ENCODE data around the gene RIN3. TPM values are rescaled to one million over a fixed set of nuclear protein-coding genes. Genes with fewer than 3 reads are reported as not detected.

Gene RIN3
- total RNA-seq, 1 experiment from 2014 or later: 1.5 TPM

GRCh38 chr14:92516966-92517506, 3.5 kb downstream of the RIN3 start:
- WGBS (ENCODE audit: extremely low coverage, insufficient read length, low lambda C conversion rate): no CpG with 5 or more reads among the region's 5 CpGs
- Histone ChIP-seq H3K18ac (ENCODE audit: insufficient read length, low read depth, low read length) (no peak overlapping the region), H2BK15ac (ENCODE audit: low read depth, low read length) (no peak overlapping the region), H3K27me3 (ENCODE audit: insufficient read depth, low read length) (peaks cover 3% of the 10 kb centered on the region; the same call in 1 of the 2 replicates), H3T11ph (ENCODE audit: low read length) (no peak overlapping the region), H3K9ac (ENCODE audit: extremely low read depth, insufficient read length, low read length) (no peak overlapping the region), H3K79me2 (ENCODE audit: insufficient read depth, low read length) (no peaks in the 10 kb centered on the region), H2BK12ac (ENCODE audit: insufficient read length, low read depth, low read length) (no peak overlapping the region), H3K14ac (ENCODE audit: insufficient read depth, low read length) (no peak overlapping the region; the same call in 1 of the 2 replicates), H4K8ac (replicated peaks; ENCODE audit: insufficient read length, low read depth, low read length) (no peak overlapping the region), H3K9me3 (ENCODE audit: control insufficient read depth, low read depth, low read length) (no peaks in the 10 kb centered on the region), H2AFZ (ENCODE audit: low read length) (no peak overlapping the region), H3K27ac (ENCODE audit: insufficient read length, low read depth, low read length) (no peak overlapping the region), H4K20me1 (ENCODE audit: control insufficient read depth, insufficient read depth, insufficient read length) (no peaks in the 10 kb centered on the region), H3K23ac (ENCODE audit: insufficient read length, low read depth, low read length) (no peak overlapping the region), H3K4me1 (ENCODE audit: insufficient read depth, low read length) (no peaks in the 10 kb centered on the region), H2BK20ac (ENCODE audit: low read depth, low read length, poor library complexity, severe bottlenecking) (no peak overlapping the region), H3K4me2 (ENCODE audit: insufficient read depth, insufficient read length, low read length) (no peak overlapping the region), H3K79me1 (ENCODE audit: insufficient read depth, low read depth, low read length, poor library complexity, severe bottlenecking) (no peaks in the 10 kb centered on the region), H2BK120ac (ENCODE audit: low read depth, low read length, poor library complexity, severe bottlenecking) (no peak overlapping the region), H3K56ac (ENCODE audit: insufficient read length, low read depth, low read length) (no peak overlapping the region), H3K23me2 (ENCODE audit: insufficient read length, low read depth, low read length, poor library complexity, severe bottlenecking) (peaks cover 12% of the 10 kb centered on the region), H4K5ac (ENCODE audit: insufficient read length, low read depth, low read length) (no peak overlapping the region), H3K4ac (ENCODE audit: low read depth, low read length) (no peak overlapping the region), H4K91ac (ENCODE audit: insufficient read length, low read depth, low read length) (no peak overlapping the region), H2BK5ac (ENCODE audit: insufficient read length, low read length) (no peak overlapping the region), H2AK5ac (ENCODE audit: insufficient read length, low read length) (no peak overlapping the region)
- H3K27ac Mint-ChIP-seq: no peak overlapping the region
- H3K4me1 Mint-ChIP-seq: peaks cover 0 to 4% of the 10 kb centered on the region in 2 experiments; a peak in 3 of 4 replicates
- no peak for DNase-seq
- H3K36me3 Mint-ChIP-seq (ENCODE audit: insufficient read depth in 1 of 3, low read depth in 3 of 3): no peaks in the 10 kb centered on the region; a peak in 1 of 7 replicates
- H3K9me3 Mint-ChIP-seq: no peaks in the 10 kb centered on the region
- H3K27me3 Mint-ChIP-seq (ENCODE audit: low read depth): peaks cover 50% of the 10 kb centered on the region
- H3K4me3 Mint-ChIP-seq: no peak overlapping the region
- no peak for TF ChIP-seq CTCF (conservative IDR thresholded peaks at IDR 0.05)
